HepG2 (cell line): Measurements from ENCODE around the gene AGO4. TPM values are rescaled to one million over a fixed set of nuclear protein-coding genes. Genes with fewer than 3 reads are reported as not detected.

Experiments used
- AKAP8 ChIP-seq: sonication (generic); formaldehyde crosslinking; IDR thresholded peaks from 2 replicates; pipeline ENCODE4 v1.5.1; 2020; ENCODE audit warnings: mild to moderate bottlenecking, missing genetic modification reagents
- FOXK1 ChIP-seq: sonication (generic); formaldehyde crosslinking; IDR thresholded peaks from 2 replicates; pipeline ENCODE4 v1.4.0; 2020; ENCODE audit warnings: low read depth, missing genetic modification reagents, borderline replicate concordance
- HOXA5 ChIP-seq: sonication (generic); formaldehyde crosslinking; IDR thresholded peaks from 2 replicates; pipeline ENCODE4 v1.4.0; 2020; ENCODE audit warnings: missing genetic modification reagents
- PHF20 ChIP-seq: sonication (generic); formaldehyde crosslinking; IDR thresholded peaks from 2 replicates; pipeline ENCODE4 v1.5.0; 2020; ENCODE audit warnings: mild to moderate bottlenecking, missing genetic modification reagents
- POLR2A ChIP-seq, 2 experiments: IDR thresholded peaks; 2 replicates each; pipeline ENCODE4 v1.6.1; 2011; ENCODE audit warnings: low read depth in 2 of 2, low read length in 2 of 2, mild to moderate bottlenecking in 1 of 2, moderate library complexity in 1 of 2; ENCODE audit not compliant: insufficient read depth in 1 of 2
- SPEN ChIP-seq: sonication (generic); formaldehyde crosslinking; IDR thresholded peaks from 2 replicates; pipeline ENCODE4 v1.5.1; 2020; ENCODE audit warnings: low read depth, mild to moderate bottlenecking, missing genetic modification reagents
- TCF7 ChIP-seq: sonication (generic); IDR thresholded peaks from 2 replicates; pipeline ENCODE4 v1.6.1; 2016; ENCODE audit warnings: antibody characterized with exemption, low read depth
- ZFP36L1 ChIP-seq: sonication (generic); formaldehyde crosslinking; IDR thresholded peaks from 2 replicates; pipeline ENCODE4 v1.8.0; 2022; ENCODE audit warnings: mild to moderate bottlenecking, missing genetic modification reagents, moderate library complexity
- ZNF343 ChIP-seq: sonication (generic); formaldehyde crosslinking; IDR thresholded peaks from 2 replicates; pipeline ENCODE4 v1.4.0; 2020; ENCODE audit warnings: mild to moderate bottlenecking, missing genetic modification reagents
- ZNF670 ChIP-seq: sonication (generic); formaldehyde crosslinking; IDR thresholded peaks from 2 replicates; pipeline ENCODE4 v1.8.0; 2022; ENCODE audit warnings: mild to moderate bottlenecking, missing genetic modification reagents, borderline replicate concordance
- ZNF891 ChIP-seq: sonication (generic); formaldehyde crosslinking; IDR thresholded peaks from 2 replicates; pipeline ENCODE4 v1.5.0; 2020; ENCODE audit warnings: mild to moderate bottlenecking, missing genetic modification reagents
- polyA plus RNA-seq, 8 experiments: library from polyadenylated mRNA; depleted of rRNA in 3 of 8; stranded (reverse) in 7 of 8; unstranded in 1 of 8; fragments of >200 nt; fragmentation: Illumina TruSeq in 4 of 8; extraction: Trizol in 4 of 8; gene quantifications; 2 replicates each; pipeline versions ENCODE4 v1.2.1 to v1.2.3, GENCODE V29; 2011 to 2016; ENCODE audit warnings: low read depth in 4 of 8, missing spikeins in 1 of 8, mixed read lengths in 1 of 8; ENCODE audit not compliant: insufficient read depth in 1 of 8
- total RNA-seq, 5 experiments: library from RNA; depleted of rRNA; stranded (reverse); fragments of >200 nt; fragmentation: Illumina TruSeq; extraction: Trizol; gene quantifications; 2 replicates each; pipeline ENCODE4 v1.2.3, GENCODE V29; 2016; ENCODE audit warnings: low read depth in 1 of 5
- TF ChIP-seq, protein P1 (sequence below): sonication (generic); formaldehyde crosslinking; IDR thresholded peaks from 2 replicates; pipeline ENCODE4 v1.4.0; 2020; ENCODE audit warnings: missing genetic modification reagents
- TF ChIP-seq, protein P2 (sequence below): sonication (generic); formaldehyde crosslinking; IDR thresholded peaks from 2 replicates; pipeline ENCODE4 v1.5.1; 2020; ENCODE audit warnings: mild to moderate bottlenecking, missing genetic modification reagents, borderline replicate concordance
- TF ChIP-seq, protein P3 (sequence below): sonication (generic); formaldehyde crosslinking; conservative IDR thresholded peaks from 2 replicates; pipeline ENCODE4 v1.4.0; 2020; ENCODE audit warnings: mild to moderate bottlenecking, missing genetic modification reagents, moderate library complexity
- TF ChIP-seq, protein P4 (sequence below): sonication (generic); formaldehyde crosslinking; IDR thresholded peaks from 2 replicates; pipeline ENCODE4 v1.8.1; 2022; ENCODE audit warnings: low read depth, mild to moderate bottlenecking, missing genetic modification reagents
- TF ChIP-seq, protein P5 (sequence below): sonication (generic); formaldehyde crosslinking; IDR thresholded peaks from 2 replicates; pipeline ENCODE4 v1.5.0; 2020; ENCODE audit warnings: mild to moderate bottlenecking, missing genetic modification reagents
- TF ChIP-seq, protein P6 (sequence below): sonication (generic); formaldehyde crosslinking; IDR thresholded peaks from 2 replicates; pipeline ENCODE4 v1.5.0; 2020; ENCODE audit warnings: missing genetic modification reagents

The AGO4 gene
- total and polyA plus RNA-seq, 2 of the 13 experiments (the other 11 are each of a cell fraction or from before 2014, with no cell fraction given), result 6.0 to 13.8 TPM

DNA sequence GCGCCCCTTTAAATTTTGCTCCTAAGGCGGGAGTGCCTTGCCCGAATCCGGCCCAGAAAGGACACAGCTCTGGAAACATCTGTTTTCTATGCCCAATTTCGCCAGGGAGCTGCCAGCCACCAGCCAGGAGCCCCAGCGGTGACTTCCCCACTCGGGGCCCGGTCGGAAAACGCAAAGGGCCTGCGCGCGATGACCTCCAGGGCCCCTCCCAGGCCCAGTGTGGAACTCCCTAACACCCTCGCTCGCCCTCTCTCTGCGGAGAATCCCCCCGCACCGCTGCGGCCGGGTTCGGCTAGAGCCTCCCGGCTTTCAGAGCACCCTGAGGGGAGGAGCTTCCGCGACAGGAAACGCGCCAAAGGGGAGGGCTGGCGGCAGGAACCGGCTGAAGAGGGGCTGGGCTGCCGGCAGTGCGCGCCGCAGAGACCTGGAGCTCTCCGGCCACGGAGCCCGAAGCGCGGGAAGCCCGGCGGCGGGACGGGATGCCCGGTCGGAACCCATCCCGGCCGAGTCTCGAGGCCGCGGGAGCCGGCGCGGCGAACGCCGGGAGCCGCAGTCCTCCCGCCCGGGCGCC, 38.5 kb upstream of the AGO4 start (continued):
- TF ChIP-seq, protein P1, sequence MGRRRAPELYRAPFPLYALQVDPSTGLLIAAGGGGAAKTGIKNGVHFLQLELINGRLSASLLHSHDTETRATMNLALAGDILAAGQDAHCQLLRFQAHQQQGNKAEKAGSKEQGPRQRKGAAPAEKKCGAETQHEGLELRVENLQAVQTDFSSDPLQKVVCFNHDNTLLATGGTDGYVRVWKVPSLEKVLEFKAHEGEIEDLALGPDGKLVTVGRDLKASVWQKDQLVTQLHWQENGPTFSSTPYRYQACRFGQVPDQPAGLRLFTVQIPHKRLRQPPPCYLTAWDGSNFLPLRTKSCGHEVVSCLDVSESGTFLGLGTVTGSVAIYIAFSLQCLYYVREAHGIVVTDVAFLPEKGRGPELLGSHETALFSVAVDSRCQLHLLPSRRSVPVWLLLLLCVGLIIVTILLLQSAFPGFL (CRISPR knock-in tag), result no peak
- TF ChIP-seq, protein P2, sequence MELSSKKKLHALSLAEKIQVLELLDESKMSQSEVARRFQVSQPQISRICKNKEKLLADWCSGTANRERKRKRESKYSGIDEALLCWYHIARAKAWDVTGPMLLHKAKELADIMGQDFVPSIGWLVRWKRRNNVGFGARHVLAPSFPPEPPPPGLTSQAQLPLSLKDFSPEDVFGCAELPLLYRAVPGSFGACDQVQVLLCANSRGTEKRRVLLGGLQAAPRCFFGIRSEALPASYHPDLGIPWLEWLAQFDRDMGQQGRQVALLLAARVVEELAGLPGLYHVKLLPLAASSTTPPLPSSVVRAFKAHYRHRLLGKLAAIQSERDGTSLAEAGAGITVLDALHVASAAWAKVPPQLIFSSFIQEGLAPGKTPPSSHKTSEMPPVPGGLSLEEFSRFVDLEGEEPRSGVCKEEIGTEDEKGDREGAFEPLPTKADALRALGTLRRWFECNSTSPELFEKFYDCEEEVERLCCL (CRISPR knock-in tag), result no peak
- TF ChIP-seq POLR2A (IDR thresholded peaks at IDR 0.05; ENCODE audit: insufficient read depth in 1 of 2, low read depth in 2 of 2, low read length in 2 of 2) (peak in 1 of 2 experiments; percentile 74; a peak in 2 of 4 replicates), HOXA5 (CRISPR knock-in tag) (peak; percentile 59), SPEN (CRISPR knock-in tag) (no peak; the same call in 1 of the 2 replicates), AKAP8 (CRISPR knock-in tag) (no peak), FOXK1 (CRISPR knock-in tag) (no peak), ZNF343 (peak; percentile 36; the same call in 1 of the 2 replicates), PHF20 (CRISPR knock-in tag) (no peak; the same call in none of the 2 replicates), ZNF670 (0 out of 2 replicates have a peak, but pooled peaks have one; percentile 32), TCF7 (no peak), ZNF891 (0 out of 2 replicates have a peak, but pooled peaks have one; percentile 3), ZFP36L1 (CRISPR knock-in tag) (0 out of 2 replicates have a peak, but pooled peaks have one; percentile 42)
- TF ChIP-seq, protein P3, sequence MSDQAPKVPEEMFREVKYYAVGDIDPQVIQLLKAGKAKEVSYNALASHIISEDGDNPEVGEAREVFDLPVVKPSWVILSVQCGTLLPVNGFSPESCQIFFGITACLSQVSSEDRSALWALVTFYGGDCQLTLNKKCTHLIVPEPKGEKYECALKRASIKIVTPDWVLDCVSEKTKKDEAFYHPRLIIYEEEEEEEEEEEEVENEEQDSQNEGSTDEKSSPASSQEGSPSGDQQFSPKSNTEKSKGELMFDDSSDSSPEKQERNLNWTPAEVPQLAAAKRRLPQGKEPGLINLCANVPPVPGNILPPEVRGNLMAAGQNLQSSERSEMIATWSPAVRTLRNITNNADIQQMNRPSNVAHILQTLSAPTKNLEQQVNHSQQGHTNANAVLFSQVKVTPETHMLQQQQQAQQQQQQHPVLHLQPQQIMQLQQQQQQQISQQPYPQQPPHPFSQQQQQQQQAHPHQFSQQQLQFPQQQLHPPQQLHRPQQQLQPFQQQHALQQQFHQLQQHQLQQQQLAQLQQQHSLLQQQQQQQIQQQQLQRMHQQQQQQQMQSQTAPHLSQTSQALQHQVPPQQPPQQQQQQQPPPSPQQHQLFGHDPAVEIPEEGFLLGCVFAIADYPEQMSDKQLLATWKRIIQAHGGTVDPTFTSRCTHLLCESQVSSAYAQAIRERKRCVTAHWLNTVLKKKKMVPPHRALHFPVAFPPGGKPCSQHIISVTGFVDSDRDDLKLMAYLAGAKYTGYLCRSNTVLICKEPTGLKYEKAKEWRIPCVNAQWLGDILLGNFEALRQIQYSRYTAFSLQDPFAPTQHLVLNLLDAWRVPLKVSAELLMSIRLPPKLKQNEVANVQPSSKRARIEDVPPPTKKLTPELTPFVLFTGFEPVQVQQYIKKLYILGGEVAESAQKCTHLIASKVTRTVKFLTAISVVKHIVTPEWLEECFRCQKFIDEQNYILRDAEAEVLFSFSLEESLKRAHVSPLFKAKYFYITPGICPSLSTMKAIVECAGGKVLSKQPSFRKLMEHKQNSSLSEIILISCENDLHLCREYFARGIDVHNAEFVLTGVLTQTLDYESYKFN (CRISPR knock-in tag), result no peak
- TF ChIP-seq, protein P4, sequence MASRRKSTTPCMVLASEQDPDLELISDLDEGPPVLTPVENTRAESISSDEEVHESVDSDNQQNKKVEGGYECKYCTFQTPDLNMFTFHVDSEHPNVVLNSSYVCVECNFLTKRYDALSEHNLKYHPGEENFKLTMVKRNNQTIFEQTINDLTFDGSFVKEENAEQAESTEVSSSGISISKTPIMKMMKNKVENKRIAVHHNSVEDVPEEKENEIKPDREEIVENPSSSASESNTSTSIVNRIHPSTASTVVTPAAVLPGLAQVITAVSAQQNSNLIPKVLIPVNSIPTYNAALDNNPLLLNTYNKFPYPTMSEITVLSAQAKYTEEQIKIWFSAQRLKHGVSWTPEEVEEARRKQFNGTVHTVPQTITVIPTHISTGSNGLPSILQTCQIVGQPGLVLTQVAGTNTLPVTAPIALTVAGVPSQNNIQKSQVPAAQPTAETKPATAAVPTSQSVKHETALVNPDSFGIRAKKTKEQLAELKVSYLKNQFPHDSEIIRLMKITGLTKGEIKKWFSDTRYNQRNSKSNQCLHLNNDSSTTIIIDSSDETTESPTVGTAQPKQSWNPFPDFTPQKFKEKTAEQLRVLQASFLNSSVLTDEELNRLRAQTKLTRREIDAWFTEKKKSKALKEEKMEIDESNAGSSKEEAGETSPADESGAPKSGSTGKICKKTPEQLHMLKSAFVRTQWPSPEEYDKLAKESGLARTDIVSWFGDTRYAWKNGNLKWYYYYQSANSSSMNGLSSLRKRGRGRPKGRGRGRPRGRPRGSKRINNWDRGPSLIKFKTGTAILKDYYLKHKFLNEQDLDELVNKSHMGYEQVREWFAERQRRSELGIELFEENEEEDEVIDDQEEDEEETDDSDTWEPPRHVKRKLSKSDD (CRISPR knock-in tag), result 0 out of 2 replicates have a peak, but pooled peaks have one; percentile 33
- TF ChIP-seq, protein P5, sequence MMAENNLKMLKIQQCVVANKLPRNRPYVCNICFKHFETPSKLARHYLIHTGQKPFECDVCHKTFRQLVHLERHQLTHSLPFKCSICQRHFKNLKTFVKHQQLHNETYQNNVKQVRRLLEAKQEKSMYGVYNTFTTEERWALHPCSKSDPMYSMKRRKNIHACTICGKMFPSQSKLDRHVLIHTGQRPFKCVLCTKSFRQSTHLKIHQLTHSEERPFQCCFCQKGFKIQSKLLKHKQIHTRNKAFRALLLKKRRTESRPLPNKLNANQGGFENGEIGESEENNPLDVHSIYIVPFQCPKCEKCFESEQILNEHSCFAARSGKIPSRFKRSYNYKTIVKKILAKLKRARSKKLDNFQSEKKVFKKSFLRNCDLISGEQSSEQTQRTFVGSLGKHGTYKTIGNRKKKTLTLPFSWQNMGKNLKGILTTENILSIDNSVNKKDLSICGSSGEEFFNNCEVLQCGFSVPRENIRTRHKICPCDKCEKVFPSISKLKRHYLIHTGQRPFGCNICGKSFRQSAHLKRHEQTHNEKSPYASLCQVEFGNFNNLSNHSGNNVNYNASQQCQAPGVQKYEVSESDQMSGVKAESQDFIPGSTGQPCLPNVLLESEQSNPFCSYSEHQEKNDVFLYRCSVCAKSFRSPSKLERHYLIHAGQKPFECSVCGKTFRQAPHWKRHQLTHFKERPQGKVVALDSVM (CRISPR knock-in tag), result 0 out of 2 replicates have a peak, but pooled peaks have one; percentile 40
- TF ChIP-seq, protein P6, sequence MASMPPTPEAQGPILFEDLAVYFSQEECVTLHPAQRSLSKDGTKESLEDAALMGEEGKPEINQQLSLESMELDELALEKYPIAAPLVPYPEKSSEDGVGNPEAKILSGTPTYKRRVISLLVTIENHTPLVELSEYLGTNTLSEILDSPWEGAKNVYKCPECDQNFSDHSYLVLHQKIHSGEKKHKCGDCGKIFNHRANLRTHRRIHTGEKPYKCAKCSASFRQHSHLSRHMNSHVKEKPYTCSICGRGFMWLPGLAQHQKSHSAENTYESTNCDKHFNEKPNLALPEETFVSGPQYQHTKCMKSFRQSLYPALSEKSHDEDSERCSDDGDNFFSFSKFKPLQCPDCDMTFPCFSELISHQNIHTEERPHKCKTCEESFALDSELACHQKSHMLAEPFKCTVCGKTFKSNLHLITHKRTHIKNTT (CRISPR knock-in tag), result no peak
